WI38 (cell line): ENCODE data around the gene OPRM1.

Experiments
- H3K4me3 ChIP-seq: 2 replicates; pipeline ENCODE4 v1.5.1; 2011; ENCODE audit warnings: low read depth, mild to moderate bottlenecking, control low read depth, low read length
- TF ChIP-seq, protein P1 (sequence below): IDR thresholded peaks from 2 replicates; pipeline ENCODE4 v1.5.1; 2012; ENCODE audit warnings: low read depth, mild to moderate bottlenecking, control low read depth, low read length

The OPRM1 gene

DNA sequence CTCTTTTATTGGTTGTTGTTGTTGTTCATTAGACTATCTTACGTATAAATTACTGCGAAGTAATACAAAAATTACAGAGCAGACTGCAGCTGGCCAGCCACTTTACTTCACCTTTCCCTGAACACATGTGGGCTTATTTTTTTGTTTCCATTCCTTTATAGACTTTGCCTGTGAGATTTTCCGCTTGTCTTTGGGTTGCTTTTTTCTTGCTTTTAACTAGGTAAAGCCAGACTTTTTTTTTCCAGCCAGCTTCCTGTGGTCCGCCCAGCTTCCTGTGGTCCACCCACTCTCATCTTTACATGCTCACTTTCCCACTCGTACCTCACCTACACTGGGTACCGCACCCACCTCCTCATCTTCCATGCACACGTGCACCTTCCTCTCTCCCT is 238.6 kb downstream of the OPRM1 start:
- no peak overlapping the region for H3K4me3 ChIP-seq

DNA sequence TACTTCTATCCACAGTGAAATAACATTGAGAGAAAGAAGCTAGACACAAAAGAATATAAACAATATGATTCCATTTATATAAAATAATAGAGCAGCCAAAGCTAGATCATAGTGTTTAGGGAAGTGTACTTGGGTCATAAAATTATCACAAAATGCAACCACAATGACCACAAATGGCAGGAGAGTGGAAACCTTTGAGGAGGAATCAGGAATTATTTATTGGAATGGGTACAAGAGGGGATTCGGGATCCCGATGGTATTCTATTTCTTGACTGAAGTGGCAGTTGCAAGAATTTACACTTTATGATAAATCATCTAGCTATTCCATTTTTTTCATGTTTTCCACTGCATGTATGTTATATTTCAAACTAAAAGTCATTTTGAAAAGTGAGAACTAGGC is 241.5 kb downstream of the OPRM1 start:
- TF ChIP-seq, protein P1, sequence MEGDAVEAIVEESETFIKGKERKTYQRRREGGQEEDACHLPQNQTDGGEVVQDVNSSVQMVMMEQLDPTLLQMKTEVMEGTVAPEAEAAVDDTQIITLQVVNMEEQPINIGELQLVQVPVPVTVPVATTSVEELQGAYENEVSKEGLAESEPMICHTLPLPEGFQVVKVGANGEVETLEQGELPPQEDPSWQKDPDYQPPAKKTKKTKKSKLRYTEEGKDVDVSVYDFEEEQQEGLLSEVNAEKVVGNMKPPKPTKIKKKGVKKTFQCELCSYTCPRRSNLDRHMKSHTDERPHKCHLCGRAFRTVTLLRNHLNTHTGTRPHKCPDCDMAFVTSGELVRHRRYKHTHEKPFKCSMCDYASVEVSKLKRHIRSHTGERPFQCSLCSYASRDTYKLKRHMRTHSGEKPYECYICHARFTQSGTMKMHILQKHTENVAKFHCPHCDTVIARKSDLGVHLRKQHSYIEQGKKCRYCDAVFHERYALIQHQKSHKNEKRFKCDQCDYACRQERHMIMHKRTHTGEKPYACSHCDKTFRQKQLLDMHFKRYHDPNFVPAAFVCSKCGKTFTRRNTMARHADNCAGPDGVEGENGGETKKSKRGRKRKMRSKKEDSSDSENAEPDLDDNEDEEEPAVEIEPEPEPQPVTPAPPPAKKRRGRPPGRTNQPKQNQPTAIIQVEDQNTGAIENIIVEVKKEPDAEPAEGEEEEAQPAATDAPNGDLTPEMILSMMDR = no peak
- no peak overlapping the region for H3K4me3 ChIP-seq

More for the DNA sequence above, 238.6 kb downstream of the OPRM1 start:
- TF ChIP-seq, protein P1 = no peak

DNA sequence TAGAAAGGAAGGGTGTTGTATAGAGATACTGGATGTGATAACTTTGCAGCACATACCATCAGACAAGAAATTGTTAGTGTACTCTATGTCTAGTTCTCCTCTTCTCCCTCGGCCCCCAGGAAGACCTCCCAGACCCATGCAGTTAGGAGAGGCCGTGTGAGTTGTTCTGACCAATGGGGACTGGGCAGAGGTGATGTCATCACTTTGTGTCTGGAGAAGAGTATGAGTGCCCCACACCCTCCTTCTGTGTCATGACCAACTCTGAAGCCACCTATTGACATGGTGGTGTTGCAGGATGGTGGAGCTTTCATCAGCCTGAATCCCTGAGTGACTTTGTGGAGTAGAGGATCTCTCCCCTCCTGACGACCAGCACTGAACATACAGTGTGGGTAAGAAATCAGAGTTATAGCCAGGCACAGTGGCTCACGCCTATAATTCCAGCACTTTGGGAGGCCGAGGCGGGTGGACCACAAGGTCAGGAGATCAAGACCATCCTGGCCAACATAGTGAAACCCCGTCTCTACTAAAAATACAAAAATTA is 245.3 kb downstream of the OPRM1 start:
- H3K4me3 ChIP-seq = no peak overlapping the region
- TF ChIP-seq, protein P1 = no peak

DNA sequence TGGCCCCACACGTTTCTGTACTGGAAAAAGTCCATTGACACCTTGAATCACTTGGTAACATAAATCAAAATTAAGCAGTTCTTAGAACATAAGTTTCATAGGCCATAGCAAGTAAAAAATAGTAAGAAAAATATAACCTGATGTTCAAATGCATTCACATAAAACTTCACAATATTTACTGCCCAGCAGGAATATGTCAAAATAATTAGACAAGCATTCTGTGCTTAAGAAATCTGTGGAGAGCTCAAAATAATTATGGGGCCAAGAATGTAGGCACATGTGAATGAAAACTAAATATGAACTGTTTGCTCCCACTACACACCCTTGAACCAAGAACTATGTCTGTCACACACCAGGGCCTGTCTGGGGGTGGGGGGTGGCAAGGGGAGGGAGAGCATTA is 246.8 kb downstream of the OPRM1 start:
- TF ChIP-seq, protein P1 = no peak
- no peak overlapping the region for H3K4me3 ChIP-seq

DNA sequence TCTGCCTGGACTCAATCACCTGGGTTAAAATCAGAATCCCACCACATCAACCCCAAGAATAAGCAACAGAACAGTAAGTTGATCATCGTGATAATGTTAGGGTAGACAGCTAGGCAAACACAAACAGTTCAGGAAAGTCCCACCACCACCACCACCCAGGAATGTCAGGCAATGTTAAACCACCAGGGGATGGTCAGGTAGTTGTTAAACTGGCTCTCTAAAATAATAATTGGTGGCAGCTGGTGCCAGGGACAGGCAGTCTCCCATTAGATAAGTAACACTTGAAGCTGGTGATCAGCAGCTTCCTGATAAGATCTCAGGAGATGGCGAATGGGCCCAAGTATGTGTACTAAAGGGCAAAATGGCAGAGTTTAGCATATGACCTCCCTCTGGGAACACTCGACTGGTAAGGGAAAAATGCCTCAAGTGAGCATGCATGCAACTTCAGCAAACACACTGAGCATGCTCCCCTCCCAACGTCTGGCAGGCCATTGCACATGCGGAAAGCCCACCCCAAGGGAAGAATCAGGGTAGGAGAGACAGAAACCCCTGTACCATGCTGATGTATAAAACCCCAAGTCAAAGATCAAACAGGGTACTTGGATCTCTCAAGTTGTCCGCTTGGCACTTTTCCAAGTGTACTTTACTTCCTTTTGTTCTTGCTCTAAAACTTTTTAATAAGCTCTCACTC is 250.9 kb downstream of the OPRM1 start:
- no peak overlapping the region for H3K4me3 ChIP-seq
- TF ChIP-seq, protein P1 = no peak

DNA sequence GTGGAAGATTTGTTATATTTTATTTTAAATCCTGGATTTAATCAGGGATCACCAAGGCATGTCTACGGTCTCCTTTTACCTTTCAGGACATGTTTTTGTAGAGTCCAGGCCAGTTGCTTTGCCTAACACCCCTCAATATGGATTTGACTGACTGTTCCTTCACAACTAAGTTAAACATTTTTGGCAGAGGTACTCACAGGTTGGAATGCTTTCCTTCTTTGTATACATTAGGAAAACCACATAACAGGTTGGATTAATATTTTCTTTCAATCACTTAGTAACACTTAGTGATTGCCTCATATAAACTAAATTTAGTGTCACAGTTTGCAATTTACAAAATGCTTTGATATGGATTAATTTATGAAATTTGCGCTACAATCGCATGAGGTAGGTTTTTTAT is 253.0 kb downstream of the OPRM1 start:
- TF ChIP-seq, protein P1 = no peak
- H3K4me3 ChIP-seq = no peak overlapping the region

DNA sequence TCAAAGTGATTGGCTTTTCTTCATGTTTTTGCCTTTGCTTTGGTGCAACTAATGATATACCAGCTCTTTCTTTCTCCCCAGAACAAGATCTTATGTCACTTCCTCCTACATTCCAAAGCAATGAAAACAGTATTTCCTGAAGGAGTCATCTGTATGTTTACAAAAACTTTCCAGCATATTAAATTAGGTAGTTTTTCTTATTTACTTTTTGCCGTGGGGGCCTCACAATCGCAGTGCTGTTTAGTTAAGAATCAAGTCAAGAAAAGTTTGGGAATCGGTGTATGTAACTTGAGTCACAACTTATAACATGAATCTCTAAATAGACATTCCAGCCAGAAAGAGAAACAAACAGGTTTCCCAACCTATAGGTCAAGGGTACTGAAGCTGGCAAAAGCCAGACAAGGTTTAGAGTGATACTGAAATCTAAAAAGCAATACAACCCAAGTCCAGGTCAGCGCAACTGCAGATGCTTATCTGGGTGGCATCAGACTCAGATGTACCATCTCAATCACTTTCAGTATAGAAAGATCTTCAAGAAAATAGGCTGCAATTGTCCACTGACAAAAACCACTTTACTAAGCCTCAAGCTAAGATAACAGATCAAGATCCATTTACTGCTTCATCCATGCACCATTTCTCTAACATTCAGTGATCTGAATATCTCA is 253.9 kb downstream of the OPRM1 start:
- no peak overlapping the region for H3K4me3 ChIP-seq

More for the DNA sequence above, 253.9 kb downstream of the OPRM1 start:
- TF ChIP-seq, protein P1 = no peak
